Measurements from ENCODE around the gene NUDT1.

Gene NUDT1

GRCh38 chr7:2275101-2275500, 33.1 kb downstream of the NUDT1 start:
- TF ChIP-seq, protein P1, sequence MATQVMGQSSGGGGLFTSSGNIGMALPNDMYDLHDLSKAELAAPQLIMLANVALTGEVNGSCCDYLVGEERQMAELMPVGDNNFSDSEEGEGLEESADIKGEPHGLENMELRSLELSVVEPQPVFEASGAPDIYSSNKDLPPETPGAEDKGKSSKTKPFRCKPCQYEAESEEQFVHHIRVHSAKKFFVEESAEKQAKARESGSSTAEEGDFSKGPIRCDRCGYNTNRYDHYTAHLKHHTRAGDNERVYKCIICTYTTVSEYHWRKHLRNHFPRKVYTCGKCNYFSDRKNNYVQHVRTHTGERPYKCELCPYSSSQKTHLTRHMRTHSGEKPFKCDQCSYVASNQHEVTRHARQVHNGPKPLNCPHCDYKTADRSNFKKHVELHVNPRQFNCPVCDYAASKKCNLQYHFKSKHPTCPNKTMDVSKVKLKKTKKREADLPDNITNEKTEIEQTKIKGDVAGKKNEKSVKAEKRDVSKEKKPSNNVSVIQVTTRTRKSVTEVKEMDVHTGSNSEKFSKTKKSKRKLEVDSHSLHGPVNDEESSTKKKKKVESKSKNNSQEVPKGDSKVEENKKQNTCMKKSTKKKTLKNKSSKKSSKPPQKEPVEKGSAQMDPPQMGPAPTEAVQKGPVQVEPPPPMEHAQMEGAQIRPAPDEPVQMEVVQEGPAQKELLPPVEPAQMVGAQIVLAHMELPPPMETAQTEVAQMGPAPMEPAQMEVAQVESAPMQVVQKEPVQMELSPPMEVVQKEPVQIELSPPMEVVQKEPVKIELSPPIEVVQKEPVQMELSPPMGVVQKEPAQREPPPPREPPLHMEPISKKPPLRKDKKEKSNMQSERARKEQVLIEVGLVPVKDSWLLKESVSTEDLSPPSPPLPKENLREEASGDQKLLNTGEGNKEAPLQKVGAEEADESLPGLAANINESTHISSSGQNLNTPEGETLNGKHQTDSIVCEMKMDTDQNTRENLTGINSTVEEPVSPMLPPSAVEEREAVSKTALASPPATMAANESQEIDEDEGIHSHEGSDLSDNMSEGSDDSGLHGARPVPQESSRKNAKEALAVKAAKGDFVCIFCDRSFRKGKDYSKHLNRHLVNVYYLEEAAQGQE (IDR thresholded peaks at IDR 0.05; ENCODE audit: insufficient replicate concordance, low read depth): no peak
- TF ChIP-seq GABPA (IDR thresholded peaks at IDR 0.05; ENCODE audit: low read depth) (no peak), SPI1 (IDR thresholded peaks at IDR 0.05; ENCODE audit: borderline replicate concordance, low read depth) (no peak), POLR2AphosphoS5 (IDR thresholded peaks at IDR 0.05; ENCODE audit: low read depth) (no peak), CTCF (IDR thresholded peaks at IDR 0.05; ENCODE audit: insufficient read depth, low read length) (no peak)
- Histone ChIP-seq H3K27me3 (ENCODE audit: insufficient read depth, poor library complexity, severe bottlenecking) (no peaks in the 10 kb centered on the region), H3K27ac (replicated peaks) (no peak overlapping the region), H3K4me3 (replicated peaks; ENCODE audit: insufficient read depth, low read length) (no peak overlapping the region)
- no peak for DNase-seq (ENCODE audit: low read depth in 1 of 2, low spot score in 1 of 2)

GRCh38 chr7:2276107-2276506, 34.1 kb downstream of the NUDT1 start:
- no peak overlapping the region for H3K27ac ChIP-seq (replicated peaks)
- no peak for TF ChIP-seq GABPA (IDR thresholded peaks at IDR 0.05; ENCODE audit: low read depth)
- TF ChIP-seq CTCF (IDR thresholded peaks at IDR 0.05; ENCODE audit: insufficient read depth, low read length): no peak
- no peak for TF ChIP-seq POLR2AphosphoS5 (IDR thresholded peaks at IDR 0.05; ENCODE audit: low read depth)
- TF ChIP-seq, protein P1 (IDR thresholded peaks at IDR 0.05; ENCODE audit: insufficient replicate concordance, low read depth): no peak
- no peak for TF ChIP-seq SPI1 (IDR thresholded peaks at IDR 0.05; ENCODE audit: borderline replicate concordance, low read depth)
- H3K27me3 ChIP-seq (ENCODE audit: insufficient read depth, poor library complexity, severe bottlenecking): no peaks in the 10 kb centered on the region
- H3K4me3 ChIP-seq (replicated peaks; ENCODE audit: insufficient read depth, low read length): no peak overlapping the region
- no peak for DNase-seq (ENCODE audit: low read depth in 1 of 2, low spot score in 1 of 2)

DNA sequence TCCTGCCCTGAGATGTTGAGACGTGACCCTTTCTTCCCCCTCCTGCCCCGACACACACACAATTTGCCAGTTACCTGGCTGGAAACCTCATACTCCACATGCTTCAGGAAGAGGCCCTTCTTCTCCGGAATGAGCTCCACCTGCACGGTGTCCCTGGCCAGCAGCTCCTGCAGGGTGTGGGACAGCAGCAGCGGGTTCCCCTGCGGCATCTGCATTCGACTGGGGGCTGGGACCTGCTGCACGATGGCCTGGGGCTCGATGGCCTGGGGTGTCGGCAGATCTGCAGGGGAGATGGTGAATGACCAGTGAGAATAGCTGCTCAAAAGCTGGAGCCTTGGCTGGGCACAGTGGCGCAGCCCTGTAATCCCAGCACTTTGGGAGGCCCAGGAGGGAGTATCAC, 36.0 kb downstream of the NUDT1 start:
- no peak overlapping the region for H3K4me3 ChIP-seq (replicated peaks; ENCODE audit: insufficient read depth, low read length)
- no peak for DNase-seq (ENCODE audit: low read depth in 1 of 2, low spot score in 1 of 2)
- TF ChIP-seq SPI1 (IDR thresholded peaks at IDR 0.05; ENCODE audit: borderline replicate concordance, low read depth) (no peak), CTCF (IDR thresholded peaks at IDR 0.05; ENCODE audit: insufficient read depth, low read length) (no peak), GABPA (IDR thresholded peaks at IDR 0.05; ENCODE audit: low read depth) (no peak), POLR2AphosphoS5 (IDR thresholded peaks at IDR 0.05; ENCODE audit: low read depth) (no peak)
- TF ChIP-seq, protein P1 (IDR thresholded peaks at IDR 0.05; ENCODE audit: insufficient replicate concordance, low read depth): no peak

More for the DNA sequence above, 36.0 kb downstream of the NUDT1 start:
- H3K27ac ChIP-seq (replicated peaks): no peak overlapping the region
- H3K27me3 ChIP-seq (ENCODE audit: insufficient read depth, poor library complexity, severe bottlenecking): no peaks in the 10 kb centered on the region
